CD4-positive, alpha-beta memory T cell (primary cell): Measurements from ENCODE around the gene DACT3. TPM values are rescaled to one million over a fixed set of nuclear protein-coding genes. Genes with fewer than 3 reads are reported as not detected.

Experiments
- CTCF ChIA-PET: fragments of 350-600 bp; sonication (Branson Sonifier 250); formaldehyde crosslinking; loops from one replicate; lab custom pipeline; 2021; ENCODE audit warnings: inconsistent platforms; ENCODE audit not compliant: partially characterized antibody; lab: Charles Lee
- POLR2A ChIA-PET: fragments of 350-600 bp; sonication (Branson Sonifier 250); formaldehyde crosslinking; loops from one replicate; lab custom pipeline; 2021; ENCODE audit not compliant: partially characterized antibody; lab: Charles Lee
- DNase-seq, 5 donors: peaks; one replicate each; pipeline versions ENCODE4 v3.0.0 to v3.0.0-alpha.2; 2020 to 2022; ENCODE audit warnings: mixed read lengths in 1 of 5
- H3K27ac ChIP-seq: one replicate; pipeline ENCODE4 v1.7.0; 2013; ENCODE audit warnings: low read depth, low read length
- H3K27me3 ChIP-seq: 2 replicates; pipeline ENCODE4 v1.7.0; 2013; ENCODE audit warnings: mild to moderate bottlenecking, low read length, moderate library complexity; ENCODE audit not compliant: insufficient read depth
- H3K36me3 ChIP-seq: 2 replicates; pipeline ENCODE4 v1.7.0; 2013; ENCODE audit warnings: mild to moderate bottlenecking, low read length, moderate library complexity; ENCODE audit not compliant: insufficient read depth
- H3K4me1 ChIP-seq: 2 replicates; pipeline ENCODE4 v1.7.0; 2013; ENCODE audit warnings: mild to moderate bottlenecking, low read length, moderate library complexity; ENCODE audit not compliant: insufficient read depth
- H3K4me3 ChIP-seq, 2 donors: one replicate each; pipeline ENCODE4 v1.7.0; 2013; ENCODE audit warnings: low read length in 2 of 2, mild to moderate bottlenecking in 1 of 2
- H3K9me3 ChIP-seq, 2 donors: one replicate each; pipeline ENCODE4 v1.7.0; 2013; ENCODE audit warnings: low read length in 2 of 2, control low read depth in 1 of 2; ENCODE audit not compliant: control insufficient read depth in 1 of 2
- H3K27ac Mint-ChIP-seq, 7 donors: one replicate each; pipeline ENCODE4 v1.8.0; 2020 to 2021; ENCODE audit warnings: mixed read lengths in 7 of 7, mild to moderate bottlenecking in 6 of 7, inconsistent platforms in 3 of 7, moderate library complexity in 3 of 7
- H3K27me3 Mint-ChIP-seq, 2 donors: one replicate each; pipeline ENCODE4 v1.8.0; 2020 to 2021; ENCODE audit warnings: mixed read lengths in 2 of 2
- H3K36me3 Mint-ChIP-seq, 2 donors: one replicate each; pipeline ENCODE4 v1.8.0; 2020 to 2021; ENCODE audit warnings: mixed read lengths in 2 of 2, inconsistent platforms in 1 of 2, mild to moderate bottlenecking in 1 of 2
- H3K4me1 Mint-ChIP-seq, 4 donors: one replicate each; pipeline ENCODE4 v1.8.0; 2020 to 2021; ENCODE audit warnings: mixed read lengths in 4 of 4, mild to moderate bottlenecking in 1 of 4
- H3K4me3 Mint-ChIP-seq, 8 donors: one replicate each; pipeline ENCODE4 v1.8.0; 2020 to 2021; ENCODE audit warnings: mixed read lengths in 8 of 8, mild to moderate bottlenecking in 7 of 8, moderate library complexity in 6 of 8, inconsistent platforms in 3 of 8
- H3K9me3 Mint-ChIP-seq, 8 donors: one replicate each; pipeline ENCODE4 v1.8.0; 2020 to 2021; ENCODE audit warnings: mixed read lengths in 8 of 8, mild to moderate bottlenecking in 5 of 8, inconsistent platforms in 3 of 8, moderate library complexity in 1 of 8
- intact Hi-C: fragments of 100-400 bp; cut with micrococcal nuclease; formaldehyde crosslinking; loops from one replicate; pipeline ENCODE4 v1.15.1; 2023
- polyA plus RNA-seq, 2 donors: library from polyadenylated mRNA; unstranded; fragments of 300-500 nt; fragmentation: Illumina TruSeq; gene quantifications; one replicate each; pipeline ENCODE4 v1.2.3, GENCODE V29; 2021
- total RNA-seq, 2 experiments: library from RNA; stranded (reverse); gene quantifications; one replicate each; pipeline ENCODE4 v1.2.3, GENCODE V29; 2021

Gene DACT3
- total and polyA plus RNA-seq, 4 experiments from 2014 or later, result not detected

GRCh38 chr19:46670813-46671212 lies 9.8 kb upstream of the DACT3 start:
- no peaks in the 10 kb centered on the region for H3K27me3 Mint-ChIP-seq
- DNase-seq, result no peak
- H3K9me3 Mint-ChIP-seq, result peaks cover 0 to 10% (median 3%) of the 10 kb centered on the region in 8 donors
- intact Hi-C loops, result no loop called here
- peak overlapping the region in 2 of 7 donors; percentile 3 to 22 for H3K27ac Mint-ChIP-seq
- Histone ChIP-seq H3K36me3 (peaks cover 21% of the 10 kb centered on the region), H3K9me3 (no peaks in the 10 kb centered on the region), H3K4me1 (no peaks in the 10 kb centered on the region), H3K4me3 (no peak overlapping the region), H3K27me3 (no peaks in the 10 kb centered on the region), H3K27ac (no peak overlapping the region)
- H3K4me3 Mint-ChIP-seq, result no peak overlapping the region
- POLR2A ChIA-PET, result no interaction called here
- peaks cover 37% of the 10 kb centered on the region in 2 donors for H3K36me3 Mint-ChIP-seq
- CTCF ChIA-PET, result no interaction called here
- peaks cover 0 to 2% (median under 1%) of the 10 kb centered on the region in 4 donors for H3K4me1 Mint-ChIP-seq

DNA sequence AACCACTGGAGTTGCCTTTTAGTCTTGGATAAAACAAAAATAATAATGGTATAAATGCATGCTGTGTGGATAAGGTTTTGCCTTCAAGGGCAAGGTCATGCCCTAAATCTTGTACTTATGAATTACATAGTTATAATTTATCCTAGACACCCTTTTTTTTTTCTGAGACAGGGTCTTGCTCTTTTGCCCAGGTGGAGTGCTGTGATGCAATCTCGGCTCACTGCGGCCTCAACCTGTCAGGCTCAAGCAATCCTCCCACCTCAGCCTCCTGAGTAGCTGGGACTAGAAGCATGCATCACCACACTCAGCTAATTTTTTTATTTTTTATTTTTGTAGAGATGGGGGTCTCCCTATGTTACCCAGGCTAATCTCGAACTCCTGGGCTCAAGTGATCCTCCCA lies 7.7 kb upstream of the DACT3 start:
- ChIA-PET CTCF (interaction anchor here (8.2 kb wide), 1 partner anchor 53 kb away, joined by 188 read pairs; no protein-coding TSS in a partner anchor), POLR2A (no interaction called here)
- peaks cover 19 to 20% of the 10 kb centered on the region in 2 donors for H3K36me3 Mint-ChIP-seq
- Histone ChIP-seq H3K27ac (no peak overlapping the region), H3K36me3 (peaks cover 2% of the 10 kb centered on the region), H3K27me3 (no peaks in the 10 kb centered on the region), H3K4me3 (no peak overlapping the region), H3K9me3 (no peaks in the 10 kb centered on the region), H3K4me1 (no peaks in the 10 kb centered on the region)
- intact Hi-C loops, result no loop called here
- no peaks in the 10 kb centered on the region for H3K4me1 Mint-ChIP-seq
- no peaks in the 10 kb centered on the region for H3K27me3 Mint-ChIP-seq
- no peak overlapping the region for H3K27ac Mint-ChIP-seq
- peaks cover 0 to 10% (median 3%) of the 10 kb centered on the region in 8 donors for H3K9me3 Mint-ChIP-seq
- no peak overlapping the region for H3K4me3 Mint-ChIP-seq
- no peak for DNase-seq

GRCh38 chr19:46665072-46665471 lies 4.1 kb upstream of the DACT3 start:
- ChIA-PET POLR2A (no interaction called here), CTCF (interaction anchor here (8.2 kb wide), 1 partner anchor 50 kb away, joined by 188 read pairs; no protein-coding TSS in a partner anchor)
- Histone ChIP-seq H3K36me3 (no peaks in the 10 kb centered on the region), H3K27me3 (peaks cover 4% of the 10 kb centered on the region), H3K9me3 (no peaks in the 10 kb centered on the region), H3K27ac (no peak overlapping the region), H3K4me1 (peaks cover 18% of the 10 kb centered on the region), H3K4me3 (no peak overlapping the region)
- Mint-ChIP-seq H3K4me1 (peaks cover 7 to 19% (median 10%) of the 10 kb centered on the region in 4 donors), H3K27ac (peak overlapping the region in 1 of 7 donors; percentile 17), H3K36me3 (peaks cover 0 to 1% of the 10 kb centered on the region in 2 donors), H3K27me3 (peaks cover 0 to 3% of the 10 kb centered on the region in 2 donors), H3K9me3 (peaks cover 0 to 1% (median under 1%) of the 10 kb centered on the region in 8 donors), H3K4me3 (no peak overlapping the region)
- no peak for DNase-seq
- intact Hi-C loops, result no loop called here

DNA sequence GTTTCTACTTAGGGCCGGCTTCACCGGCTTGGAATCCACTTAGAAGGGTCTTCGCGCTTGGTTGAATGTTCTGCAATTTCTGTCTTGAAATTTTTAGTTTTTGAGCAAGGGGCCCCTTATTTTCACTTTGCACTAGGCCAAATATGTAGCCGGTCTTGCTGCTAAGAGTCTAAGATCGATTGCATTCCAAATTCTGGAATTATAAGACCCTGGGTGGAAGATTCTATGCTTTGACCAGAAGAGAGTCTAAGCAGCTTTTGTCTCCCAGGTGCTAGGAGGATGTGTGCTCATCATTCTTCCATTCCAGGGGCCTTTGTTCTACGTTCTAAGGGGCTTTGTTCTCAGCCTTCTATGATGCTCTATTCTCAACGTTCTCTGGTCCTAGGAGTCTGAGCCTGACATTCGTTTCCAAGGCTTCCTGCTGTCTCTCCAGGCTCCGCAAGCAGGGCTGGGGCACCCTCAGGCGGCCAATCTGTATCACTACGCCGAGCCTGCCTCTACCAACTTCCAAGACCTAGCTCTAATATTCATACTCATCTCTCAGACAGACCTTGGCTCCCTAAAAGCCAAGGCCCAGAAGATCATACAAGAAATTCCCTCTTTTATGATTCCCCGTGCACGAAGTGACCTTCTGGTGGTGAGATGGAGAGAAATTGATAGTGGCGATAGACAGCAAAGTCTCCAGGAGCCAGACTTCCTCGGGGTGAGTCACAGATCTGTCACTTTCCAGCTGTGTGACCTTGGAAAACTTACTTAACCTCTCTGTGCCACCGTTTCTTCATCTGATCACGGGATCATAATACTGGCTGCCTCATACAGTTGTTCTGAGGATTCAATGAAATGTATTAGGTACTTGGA lies 982 bp upstream of the DACT3 start:
- Mint-ChIP-seq H3K27me3 (peaks cover 10 to 13% of the 10 kb centered on the region in 2 donors), H3K36me3 (no peaks in the 10 kb centered on the region), H3K9me3 (no peaks in the 10 kb centered on the region), H3K4me3 (peak overlapping the region; percentile 79 to 88 (median 84)), H3K4me1 (peaks cover 10 to 31% (median 15%) of the 10 kb centered on the region in 4 donors), H3K27ac (peak overlapping the region; percentile 76 to 97 (median 91))
- POLR2A ChIA-PET, result interaction anchor here (0.6 to 3.2 kb wide), 16 partner anchors 26 to 595 kb away, joined by 3 to 43 read pairs (median 4); partner anchors contain the start of genes CALM3, CCDC9, GNG8 and PRKD2
- intact Hi-C loops, result loop anchor here (1.0 to 2.0 kb wide), 3 partner anchors 28 to 53 kb away; no protein-coding TSS in a partner anchor
- Histone ChIP-seq H3K9me3 (no peaks in the 10 kb centered on the region), H3K4me1 (peaks cover 27% of the 10 kb centered on the region), H3K4me3 (peak overlapping the region; percentile 48 to 64), H3K27me3 (peaks cover 18% of the 10 kb centered on the region), H3K27ac (peak overlapping the region; percentile 44), H3K36me3 (no peaks in the 10 kb centered on the region)
- CTCF ChIA-PET, result interaction anchor here (0.6 to 8.2 kb wide), 29 partner anchors 10 to 470 kb away, joined by 3 to 188 read pairs (median 4); partner anchors contain the start of gene CALM3
- peak; percentile 75 to 84 (median 79) for DNase-seq

DNA sequence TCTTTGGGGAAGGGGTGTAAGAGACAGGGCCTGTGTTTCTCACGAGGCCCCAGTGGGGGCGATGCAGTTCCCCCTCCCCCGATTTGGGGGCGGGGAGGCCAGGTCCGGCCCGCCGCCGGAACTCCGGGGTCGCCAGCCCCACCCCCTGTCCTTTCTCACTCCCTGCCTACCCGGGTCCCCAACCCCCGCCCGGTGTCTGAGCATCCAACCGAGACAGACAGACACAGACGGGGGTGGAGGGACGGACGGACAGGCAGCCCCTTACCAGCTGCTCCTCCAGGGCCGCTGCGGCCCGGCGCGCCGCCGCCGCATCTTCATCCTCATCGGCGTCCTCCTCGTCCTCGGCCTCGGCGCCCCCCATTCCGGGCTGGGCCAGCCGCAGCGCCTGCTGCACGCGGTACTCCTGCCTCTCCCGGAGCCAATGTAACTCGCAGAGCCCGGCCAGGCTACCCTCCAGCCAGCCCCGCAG lies 397 bp downstream of the DACT3 start:
- peaks cover 10 to 19% of the 10 kb centered on the region in 2 donors for H3K27me3 Mint-ChIP-seq
- intact Hi-C loops, result loop anchor here (1.0 to 2.0 kb wide), 2 partner anchors 26 to 54 kb away; no protein-coding TSS in a partner anchor
- no peak overlapping the region for H3K27ac ChIP-seq
- no peaks in the 10 kb centered on the region for H3K9me3 Mint-ChIP-seq
- H3K4me1 Mint-ChIP-seq, result peaks cover 10 to 31% (median 15%) of the 10 kb centered on the region in 4 donors
- no peaks in the 10 kb centered on the region for H3K36me3 ChIP-seq
- ChIA-PET POLR2A (interaction anchor here (0.7 to 3.2 kb wide), 17 partner anchors 23 to 596 kb away, joined by 3 to 43 read pairs (median 4); partner anchors contain the start of genes CALM3, CCDC9 and PRKD2), CTCF (interaction anchor here (0.6 to 8.2 kb wide), 16 partner anchors 13 to 136 kb away, joined by 3 to 188 read pairs (median 6); partner anchors contain the start of gene CALM3)
- H3K4me3 ChIP-seq, result peak overlapping the region in 1 of 2 donors; percentile 12
- H3K36me3 Mint-ChIP-seq, result no peaks in the 10 kb centered on the region
- H3K27ac Mint-ChIP-seq, result peak overlapping the region in 2 of 7 donors; percentile 64 to 76
- H3K9me3 ChIP-seq, result no peaks in the 10 kb centered on the region
- peak in 1 of 5 donors; percentile 44 for DNase-seq
- peaks cover 27% of the 10 kb centered on the region for H3K4me1 ChIP-seq
- peak overlapping the region in 6 of 8 donors; percentile 21 to 82 (median 56) for H3K4me3 Mint-ChIP-seq
- H3K27me3 ChIP-seq, result peaks cover 18% of the 10 kb centered on the region

DNA sequence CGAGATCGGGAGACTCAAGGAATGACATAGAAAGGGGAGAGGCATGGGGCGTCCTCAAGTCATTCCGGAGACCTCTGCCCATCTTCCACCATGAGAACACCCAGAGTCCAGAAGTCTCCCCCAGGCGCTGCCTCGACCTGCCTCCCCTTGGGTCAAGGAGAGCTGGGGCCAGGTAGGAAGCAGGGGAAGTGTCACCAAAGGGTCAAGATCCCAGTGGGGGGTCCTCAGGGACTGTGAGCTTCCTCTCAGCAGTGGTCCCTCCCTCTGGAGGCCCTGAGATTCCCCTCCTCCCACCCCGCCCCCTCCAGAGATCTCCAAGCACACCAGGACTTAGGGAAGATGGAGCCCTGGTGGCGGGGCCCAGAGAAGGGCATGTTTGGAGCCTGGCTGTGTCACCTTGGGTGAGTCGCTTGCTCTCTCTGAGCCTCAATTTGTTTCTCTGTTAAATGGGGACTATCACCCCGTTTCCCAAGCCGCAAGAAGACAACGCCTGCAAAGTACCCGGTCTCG lies 919 bp downstream of the DACT3 start:
- H3K27me3 Mint-ChIP-seq, result peaks cover 13 to 21% of the 10 kb centered on the region in 2 donors
- Histone ChIP-seq H3K27me3 (peaks cover 18% of the 10 kb centered on the region), H3K4me1 (peaks cover 27% of the 10 kb centered on the region), H3K4me3 (peak overlapping the region in 1 of 2 donors; percentile 12), H3K9me3 (no peaks in the 10 kb centered on the region), H3K27ac (no peak overlapping the region), H3K36me3 (no peaks in the 10 kb centered on the region)
- H3K4me1 Mint-ChIP-seq, result peaks cover 10 to 31% (median 15%) of the 10 kb centered on the region in 4 donors
- peak overlapping the region; percentile 65 to 86 (median 70) for H3K4me3 Mint-ChIP-seq
- ChIA-PET CTCF (interaction anchor here (1.6 to 3.7 kb wide), 2 partner anchors 98 to 136 kb away, joined by 5 to 17 read pairs; no protein-coding TSS in a partner anchor), POLR2A (interaction anchor here (1.1 to 3.2 kb wide), 6 partner anchors 26 to 59 kb away, joined by 3 to 24 read pairs (median 4); partner anchors contain the start of genes CALM3 and PRKD2)
- peak overlapping the region in 6 of 7 donors; percentile 1 to 94 (median 52) for H3K27ac Mint-ChIP-seq
- DNase-seq, result no peak
- no peaks in the 10 kb centered on the region for H3K36me3 Mint-ChIP-seq
- intact Hi-C loops, result loop anchor here (2.0 kb wide), 1 partner anchor 55 kb away; no protein-coding TSS in a partner anchor
- no peaks in the 10 kb centered on the region for H3K9me3 Mint-ChIP-seq
